Common myeloid progenitor, CD34-positive (primary cell): Measurements from ENCODE around the gene TOPBP1.
A peak's percentile ranks its signal among the peaks of the same experiment; 100 is the strongest.

Source experiments
- CTCF ChIA-PET: fragments of 350-600 bp; sonication (Branson Sonifier 250); formaldehyde crosslinking; loops from one replicate; lab custom pipeline; 2021; ENCODE audit warnings: antibody characterized with exemption; lab: Charles Lee
- POLR2A ChIA-PET: fragments of 350-600 bp; sonication (Branson Sonifier 250); formaldehyde crosslinking; loops from one replicate; lab custom pipeline; 2021; ENCODE audit warnings: antibody characterized with exemption; lab: Charles Lee
- DNase-seq, 3 donors: peaks; one replicate each; pipeline versions ENCODE4 v3.0.0 to v3.0.0-alpha.2; 2013
- H3K27ac ChIP-seq, 2 experiments: 1 replicate in 1 of 2; 2 replicates in 1 of 2; pipeline ENCODE4 v1.7.0; 2013; ENCODE audit warnings: inconsistent platforms in 2 of 2, low read length in 2 of 2, mild to moderate bottlenecking in 2 of 2, low read depth in 1 of 2, moderate library complexity in 1 of 2; ENCODE audit not compliant: severe bottlenecking in 2 of 2, insufficient read depth in 1 of 2, poor library complexity in 1 of 2
- H3K27me3 ChIP-seq, 5 experiments: replicated peaks in 2 of 5; 1 replicate in 3 of 5; 2 replicates in 2 of 5; pipeline versions ENCODE4 v1.6.1 to v1.7.0; 2013; ENCODE audit warnings: low read length in 4 of 5, mild to moderate bottlenecking in 2 of 5, moderate library complexity in 2 of 5, inconsistent platforms in 1 of 5; ENCODE audit not compliant: insufficient read depth in 5 of 5, control insufficient read depth in 4 of 5
- H3K36me3 ChIP-seq, 4 experiments: 1 replicate in 2 of 4; 2 replicates in 2 of 4; pipeline versions ENCODE4 v1.6.1 to v1.7.0; 2013; ENCODE audit warnings: low read length in 3 of 4, control low read depth in 1 of 4, mild to moderate bottlenecking in 1 of 4; ENCODE audit not compliant: control insufficient read depth in 4 of 4, insufficient read depth in 4 of 4
- H3K4me1 ChIP-seq, 4 experiments: 1 replicate in 3 of 4; 2 replicates in 1 of 4; pipeline versions ENCODE4 v1.6.1 to v1.7.1; 2013; ENCODE audit warnings: low read length in 3 of 4, mild to moderate bottlenecking in 3 of 4, control low read depth in 1 of 4, inconsistent platforms in 1 of 4, moderate library complexity in 1 of 4; ENCODE audit not compliant: control insufficient read depth in 4 of 4, insufficient read depth in 4 of 4; ENCODE audit errors: control extremely low read depth in 1 of 4
- H3K4me3 ChIP-seq, 7 experiments: 1 replicate in 4 of 7; 2 replicates in 3 of 7; pipeline versions ENCODE4 v1.5.1 to v1.7.0; 2013; ENCODE audit warnings: mild to moderate bottlenecking in 7 of 7, low read length in 6 of 7, moderate library complexity in 6 of 7, inconsistent platforms in 2 of 7, low read depth in 2 of 7, control low read depth in 1 of 7; ENCODE audit not compliant: insufficient read depth in 4 of 7, control insufficient read depth in 1 of 7; ENCODE audit errors: extremely low read depth in 1 of 7
- H3K9me3 ChIP-seq, 5 experiments: 1 replicate in 4 of 5; 2 replicates in 1 of 5; pipeline versions ENCODE4 v1.6.1 to v1.7.1; 2013; ENCODE audit warnings: low read length in 4 of 5, mild to moderate bottlenecking in 2 of 5, inconsistent platforms in 1 of 5, low read depth in 1 of 5, moderate library complexity in 1 of 5; ENCODE audit not compliant: control insufficient read depth in 4 of 5, insufficient read depth in 2 of 5; ENCODE audit errors: control extremely low read depth in 1 of 5
- WGBS: methylation state at CpG from one replicate; pipeline ENCODE4 v1.1.5; 2013; ENCODE audit not compliant: insufficient coverage; 5-methylcytosine and 5-hydroxymethylcytosine counted together

The TOPBP1 gene

GRCh38 chr3:133610031-133610430, 51.7 kb downstream of the TOPBP1 start:
- Histone ChIP-seq H3K36me3 (peaks cover 28 to 75% (median 55%) of the 10 kb centered on the region in 4 experiments), H3K9me3 (no peaks in the 10 kb centered on the region), H3K27ac (no peak overlapping the region), H3K4me3 (no peak overlapping the region), H3K27me3 (no peaks in the 10 kb centered on the region), H3K4me1 (no peaks in the 10 kb centered on the region)
- POLR2A ChIA-PET: no interaction called here
- CTCF ChIA-PET: no interaction called here
- DNase-seq: no peak

GRCh38 chr3:133608388-133608787, 53.4 kb downstream of the TOPBP1 start:
- POLR2A ChIA-PET: no interaction called here
- Histone ChIP-seq H3K4me3 (no peak overlapping the region), H3K36me3 (peaks cover 31 to 74% (median 52%) of the 10 kb centered on the region in 4 experiments), H3K27me3 (no peaks in the 10 kb centered on the region), H3K4me1 (no peaks in the 10 kb centered on the region), H3K27ac (peak overlapping the region in 1 of 2 experiments; percentile 2), H3K9me3 (no peaks in the 10 kb centered on the region)
- WGBS: 95% methylated on average over 2 of the region's 2 CpGs
- CTCF ChIA-PET: interaction anchor here (1.6 to 2.4 kb wide), 2 partner anchors 10 to 34 kb away, joined by 5 to 6 read pairs; no protein-coding TSS in a partner anchor
- DNase-seq: no peak

DNA sequence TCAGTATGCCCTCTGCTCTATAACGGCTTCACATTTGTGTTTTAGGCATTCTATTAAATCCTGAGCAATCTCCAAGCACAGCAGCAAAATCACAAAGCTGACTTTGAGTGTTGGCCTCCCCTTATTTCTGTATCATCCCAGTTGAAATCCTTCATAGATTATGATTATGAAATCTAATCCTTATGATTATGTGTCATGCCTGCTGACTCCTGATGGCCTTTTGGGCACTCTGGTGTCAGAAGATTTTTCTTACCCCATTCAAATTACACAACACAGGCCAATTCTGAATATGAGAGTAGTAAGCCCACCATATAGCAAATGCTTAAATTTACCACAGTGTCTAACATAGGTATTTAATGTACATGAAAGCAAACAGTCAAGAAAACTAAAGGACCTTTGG, 53.9 kb downstream of the TOPBP1 start:
- H3K27me3 ChIP-seq: no peaks in the 10 kb centered on the region
- DNase-seq: no peak
- H3K9me3 ChIP-seq: no peaks in the 10 kb centered on the region
- H3K4me3 ChIP-seq: no peak overlapping the region
- H3K4me1 ChIP-seq: no peaks in the 10 kb centered on the region
- ChIA-PET POLR2A (no interaction called here), CTCF (interaction anchor here (0.6 to 2.4 kb wide), 3 partner anchors 10 to 49 kb away, joined by 4 to 6 read pairs (median 5); no protein-coding TSS in a partner anchor)
- WGBS: 60% methylated on average over 1 of the region's 1 CpG
- H3K36me3 ChIP-seq: peaks cover 31 to 72% (median 53%) of the 10 kb centered on the region in 4 experiments
- no peak overlapping the region for H3K27ac ChIP-seq

DNA sequence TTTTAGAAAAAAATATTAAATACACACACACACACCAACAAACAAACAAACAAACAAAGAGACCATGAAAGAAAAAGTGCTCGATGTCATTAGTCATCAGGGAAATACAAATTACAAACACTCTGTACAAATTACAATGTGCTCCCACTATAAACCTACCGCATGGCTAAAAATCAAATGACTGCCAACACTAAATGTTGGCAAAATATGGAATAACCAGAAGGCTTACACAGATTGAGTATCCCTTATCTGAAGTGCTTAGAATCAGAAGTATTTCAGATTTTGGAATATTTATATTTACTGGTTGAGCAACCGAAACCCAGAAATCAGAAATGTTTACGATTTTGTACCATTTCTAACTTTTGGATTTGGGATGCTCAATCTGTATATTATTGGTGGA, 54.8 kb downstream of the TOPBP1 start:
- Histone ChIP-seq H3K27me3 (no peaks in the 10 kb centered on the region), H3K4me3 (no peak overlapping the region), H3K4me1 (no peaks in the 10 kb centered on the region), H3K36me3 (peaks cover 29 to 67% (median 48%) of the 10 kb centered on the region in 4 experiments), H3K27ac (no peak overlapping the region), H3K9me3 (no peaks in the 10 kb centered on the region)
- 100% methylated on average over 1 of the region's 4 CpGs for WGBS
- ChIA-PET CTCF (interaction anchor here (0.6 to 2.4 kb wide), 5 partner anchors 9 to 879 kb away, joined by 3 to 6 read pairs (median 5); no protein-coding TSS in a partner anchor), POLR2A (no interaction called here)
- no peak for DNase-seq

DNA sequence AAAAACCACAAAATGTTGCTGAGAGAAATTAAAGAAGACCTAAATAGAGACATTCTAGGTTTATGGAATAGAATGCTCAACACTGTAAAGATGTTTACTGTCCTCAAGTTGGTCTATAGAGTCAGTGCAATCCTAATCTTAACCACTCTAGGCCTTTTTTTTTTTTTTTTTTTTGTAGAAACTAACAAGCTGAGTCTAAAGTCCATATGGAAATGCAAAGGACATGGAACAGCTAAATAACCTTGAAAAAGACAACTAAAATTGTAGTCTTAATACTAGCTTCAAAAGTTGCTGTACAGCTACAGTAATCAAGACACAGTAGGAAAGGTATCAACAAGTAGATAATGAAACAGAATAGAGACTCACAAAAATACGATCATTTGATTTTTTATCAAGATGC, 55.4 kb downstream of the TOPBP1 start:
- Histone ChIP-seq H3K9me3 (no peaks in the 10 kb centered on the region), H3K36me3 (peaks cover 28 to 67% (median 43%) of the 10 kb centered on the region in 4 experiments), H3K27me3 (no peaks in the 10 kb centered on the region), H3K27ac (no peak overlapping the region), H3K4me3 (no peak overlapping the region), H3K4me1 (no peaks in the 10 kb centered on the region)
- CTCF ChIA-PET: interaction anchor here (1.1 to 2.4 kb wide), 3 partner anchors 10 to 28 kb away, joined by 3 to 6 read pairs (median 5); no protein-coding TSS in a partner anchor
- DNase-seq: no peak
- POLR2A ChIA-PET: interaction anchor here (0.5 kb wide), 1 partner anchor 214 kb away, joined by 4 read pairs; no protein-coding TSS in a partner anchor
- WGBS: no CpG with 5 or more reads among the region's 1 CpG

GRCh38 chr3:133600572-133601081, 61.1 kb downstream of the TOPBP1 start:
- ChIA-PET POLR2A (no interaction called here), CTCF (interaction anchor here (1.3 kb wide), 1 partner anchor 214 kb away, joined by 3 read pairs; no protein-coding TSS in a partner anchor)
- no peaks in the 10 kb centered on the region for H3K27me3 ChIP-seq
- peak overlapping the region in 1 of 2 experiments; percentile 14 for H3K27ac ChIP-seq
- H3K36me3 ChIP-seq: peaks cover 2 to 35% (median 11%) of the 10 kb centered on the region in 4 experiments
- H3K4me1 ChIP-seq: no peaks in the 10 kb centered on the region
- no peaks in the 10 kb centered on the region for H3K9me3 ChIP-seq
- WGBS: no CpG with 5 or more reads among the region's 1 CpG
- no peak for DNase-seq
- no peak overlapping the region for H3K4me3 ChIP-seq

DNA sequence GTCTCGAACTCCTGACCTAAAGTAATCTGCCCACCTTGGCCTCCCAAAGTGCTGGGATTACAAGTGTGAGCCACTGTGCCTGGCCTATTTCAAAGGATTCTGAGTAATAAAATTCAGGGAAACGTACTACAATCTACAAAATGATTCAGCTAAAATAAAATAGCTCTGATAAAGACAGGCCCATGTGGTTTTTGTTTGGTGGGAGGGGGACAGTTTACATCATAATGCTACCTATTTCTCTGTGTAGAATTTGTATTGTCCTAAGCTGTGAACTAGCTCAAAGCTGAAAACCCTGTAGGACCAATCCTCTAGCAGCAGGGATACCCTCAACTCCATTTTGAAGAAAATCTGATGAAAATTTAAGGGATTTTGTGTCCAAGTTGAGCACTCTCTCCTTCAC, 62.5 kb downstream of the TOPBP1 start:
- Histone ChIP-seq H3K4me3 (no peak overlapping the region), H3K27ac (no peak overlapping the region), H3K36me3 (peaks cover 2 to 22% (median 7%) of the 10 kb centered on the region in 4 experiments), H3K27me3 (no peaks in the 10 kb centered on the region), H3K4me1 (no peaks in the 10 kb centered on the region), H3K9me3 (no peaks in the 10 kb centered on the region)
- POLR2A ChIA-PET: no interaction called here
- WGBS: 100% methylated on average over 1 of the region's 2 CpGs
- CTCF ChIA-PET: interaction anchor here (0.9 to 1.5 kb wide), 2 partner anchors 20 to 112 kb away, joined by 3 to 4 read pairs; no protein-coding TSS in a partner anchor
- no peak for DNase-seq
